Measurements from ENCODE around the gene GATAD2B. TPM values are rescaled to one million over a fixed set of nuclear protein-coding genes. Genes with fewer than 3 reads are reported as not detected.
A peak's percentile ranks its signal among the peaks of the same experiment; 100 is the strongest.
"Not testable (repeated sequence)": the region's sequence is repeated elsewhere in the genome, so short reads cannot be mapped to it uniquely, and the experiment has no call there.

The GATAD2B gene
- polyA plus RNA-seq, 4 donors = 2.9 to 11.3 (median 4.0) TPM

DNA sequence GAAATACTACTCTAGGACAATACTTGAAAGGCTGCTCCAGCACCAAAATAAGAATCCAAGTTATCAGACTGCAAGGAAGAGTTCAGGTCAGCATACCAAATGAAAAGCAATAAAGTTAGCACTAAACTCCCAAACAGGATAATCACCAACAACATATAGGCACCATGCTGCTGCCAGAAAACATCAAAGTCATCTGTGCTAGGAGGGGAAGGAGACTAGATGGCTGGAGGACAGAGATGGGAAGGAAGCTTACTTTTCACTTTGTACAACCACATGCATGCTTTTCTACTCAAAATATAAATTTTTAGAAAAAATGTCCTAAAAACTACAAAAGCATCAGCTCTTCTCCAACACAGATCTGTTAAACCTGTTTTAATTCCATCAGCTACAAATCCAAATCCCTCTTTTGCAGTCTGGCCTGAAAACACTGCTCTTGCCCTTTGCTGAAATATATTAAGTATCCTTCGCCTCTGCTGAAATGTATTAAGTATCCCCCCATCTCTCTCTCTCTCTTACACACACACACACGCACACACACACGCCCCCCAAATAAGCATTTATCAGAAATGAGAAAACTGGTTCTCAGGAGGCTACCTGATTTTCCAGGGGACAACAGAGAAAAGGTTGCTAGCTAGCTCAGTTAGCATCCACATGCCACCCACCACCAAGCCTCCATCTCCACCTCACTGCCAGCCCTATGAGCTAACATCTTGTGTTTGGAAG, 1.5 kb downstream of the GATAD2B start:
- Histone ChIP-seq H3K27me3 (ENCODE audit: control insufficient read depth in 3 of 3, insufficient read depth in 3 of 3, low read length in 3 of 3) (no peaks in the 10 kb centered on the region), H3K4me1 (ENCODE audit: control insufficient read depth in 3 of 3, insufficient read depth in 2 of 3, low read depth in 1 of 3, low read length in 2 of 3) (peaks cover 3 to 24% (median 6%) of the 10 kb centered on the region in 3 donors), H3K4me3 (ENCODE audit: low read depth in 1 of 3, low read length in 3 of 3) (peak overlapping the region in 2 of 3 donors; percentile 85 to 98), H3K36me3 (ENCODE audit: control insufficient read depth in 3 of 3, insufficient read depth in 2 of 3, low read depth in 1 of 3, low read length in 3 of 3) (peaks cover 0 to 6% (median 3%) of the 10 kb centered on the region in 3 donors), H3K27ac (ENCODE audit: low read depth in 1 of 3, low read length in 2 of 3) (peak overlapping the region in 1 of 3 donors; percentile 53), H3K9me3 (ENCODE audit: control insufficient read depth in 2 of 2, insufficient read depth in 1 of 2, low read depth in 1 of 2, low read length in 1 of 2) (no peaks in the 10 kb centered on the region)
- no peak for DNase-seq
- FAIRE-seq = no peak
- 20 to 40% (median 28%) methylated on average over 3 of the region's 3 CpGs for WGBS, 3 donors

DNA sequence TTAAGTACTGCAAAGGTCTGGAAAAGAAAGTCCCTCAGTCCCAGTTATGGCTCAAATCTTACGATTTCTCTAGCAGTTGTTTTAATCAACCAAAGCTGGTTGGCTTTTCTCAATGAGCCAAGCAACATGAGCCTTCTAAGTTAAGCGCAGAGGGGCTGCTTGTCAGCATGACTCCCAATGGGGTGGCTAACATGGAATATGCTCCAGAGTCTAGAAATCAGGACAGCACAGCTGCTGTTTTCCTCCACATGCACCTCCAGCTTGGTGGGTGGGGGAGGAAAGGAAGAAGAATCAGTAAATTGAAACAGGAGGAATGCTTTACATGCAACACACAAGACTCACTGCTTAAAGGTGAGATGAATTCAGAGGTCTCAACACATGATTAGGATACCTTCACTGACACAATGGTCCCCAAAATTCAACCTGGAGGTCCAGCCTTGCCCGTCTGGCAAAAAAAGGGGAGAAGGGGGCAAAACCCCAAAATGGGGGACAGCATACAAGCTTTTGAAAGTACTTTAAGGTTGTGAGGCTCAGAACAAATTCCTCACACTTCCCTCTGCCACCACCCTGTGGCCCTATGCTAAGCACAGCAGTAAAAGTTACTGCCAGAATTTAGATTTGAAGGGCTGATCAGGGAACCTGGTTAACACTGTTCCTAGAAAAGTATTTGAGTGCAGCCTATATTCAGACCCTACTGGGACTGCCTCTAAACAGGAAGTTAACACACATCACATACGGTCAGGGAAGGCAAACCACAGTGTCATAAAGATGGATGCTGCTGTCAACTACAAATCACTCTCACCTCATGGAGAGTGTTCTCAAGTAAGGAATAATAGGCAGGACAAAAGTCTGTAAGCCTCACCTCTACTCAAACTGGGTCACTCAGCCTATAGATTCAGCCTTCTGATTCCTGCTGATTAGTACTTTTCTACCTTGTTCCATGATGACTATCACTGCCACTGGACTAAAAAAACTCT, 2.6 kb downstream of the GATAD2B start:
- 50 to 55% (median 54%) methylated on average over 4 of the region's 4 CpGs for WGBS, 3 donors
- Histone ChIP-seq H3K4me3 (ENCODE audit: low read depth in 1 of 3, low read length in 3 of 3) (no peak overlapping the region), H3K9me3 (ENCODE audit: control insufficient read depth in 2 of 2, insufficient read depth in 1 of 2, low read depth in 1 of 2, low read length in 1 of 2) (no peaks in the 10 kb centered on the region), H3K27ac (ENCODE audit: low read depth in 1 of 3, low read length in 2 of 3) (peak overlapping the region in 2 of 3 donors; percentile 26 to 28), H3K4me1 (ENCODE audit: control insufficient read depth in 3 of 3, insufficient read depth in 2 of 3, low read depth in 1 of 3, low read length in 2 of 3) (peaks cover 3 to 24% (median 6%) of the 10 kb centered on the region in 3 donors), H3K27me3 (ENCODE audit: control insufficient read depth in 3 of 3, insufficient read depth in 3 of 3, low read length in 3 of 3) (no peaks in the 10 kb centered on the region), H3K36me3 (ENCODE audit: control insufficient read depth in 3 of 3, insufficient read depth in 2 of 3, low read depth in 1 of 3, low read length in 3 of 3) (peaks cover 0 to 7% (median 3%) of the 10 kb centered on the region in 3 donors)
- FAIRE-seq = no peak
- peak in 1 of 2 donors; percentile 21 for DNase-seq

DNA sequence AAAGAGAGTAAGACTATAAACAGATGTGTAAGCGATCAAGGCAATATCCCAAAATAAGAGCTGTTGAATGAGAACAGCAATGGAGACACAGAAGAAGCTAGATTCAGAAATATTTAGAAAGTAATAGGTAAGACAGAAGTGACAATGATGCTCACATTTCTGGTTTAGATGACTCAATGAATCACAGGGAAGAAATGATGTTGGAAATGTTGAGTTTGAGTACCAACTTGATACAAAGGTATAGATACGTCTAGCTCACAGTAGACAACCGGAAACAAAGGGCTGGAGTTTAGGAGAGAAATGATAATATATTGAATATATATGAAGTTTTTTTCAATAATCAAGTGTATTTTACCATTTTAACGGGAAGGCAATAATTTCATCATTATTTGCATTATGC, 6.5 kb downstream of the GATAD2B start:
- peaks cover 3 to 12% (median 6%) of the 10 kb centered on the region in 3 donors for H3K4me1 ChIP-seq (ENCODE audit: control insufficient read depth in 3 of 3, insufficient read depth in 2 of 3, low read depth in 1 of 3, low read length in 2 of 3)
- WGBS, 3 donors = 85 to 89% (median 87%) methylated on average over 4 of the region's 4 CpGs
- H3K36me3 ChIP-seq (ENCODE audit: control insufficient read depth in 3 of 3, insufficient read depth in 2 of 3, low read depth in 1 of 3, low read length in 3 of 3) = peaks cover 0 to 18% (median 3%) of the 10 kb centered on the region in 3 donors
- FAIRE-seq = no peak
- no peaks in the 10 kb centered on the region for H3K27me3 ChIP-seq (ENCODE audit: control insufficient read depth in 3 of 3, insufficient read depth in 3 of 3, low read length in 3 of 3)
- no peaks in the 10 kb centered on the region for H3K9me3 ChIP-seq (ENCODE audit: control insufficient read depth in 2 of 2, insufficient read depth in 1 of 2, low read depth in 1 of 2, low read length in 1 of 2)
- no peak overlapping the region for H3K4me3 ChIP-seq (ENCODE audit: low read depth in 1 of 3, low read length in 3 of 3)
- DNase-seq = no peak
- no peak overlapping the region for H3K27ac ChIP-seq (ENCODE audit: low read depth in 1 of 3, low read length in 2 of 3)

- Histone ChIP-seq H3K27ac (ENCODE audit: low read depth in 1 of 3, low read length in 2 of 3) (no peak overlapping the region), H3K4me1 (ENCODE audit: control insufficient read depth in 3 of 3, insufficient read depth in 2 of 3, low read depth in 1 of 3, low read length in 2 of 3) (no peaks in the 10 kb centered on the region), H3K36me3 (ENCODE audit: control insufficient read depth in 3 of 3, insufficient read depth in 2 of 3, low read depth in 1 of 3, low read length in 3 of 3) (peaks cover 0 to 25% (median 0%) of the 10 kb centered on the region in 3 donors), H3K9me3 (ENCODE audit: control insufficient read depth in 2 of 2, insufficient read depth in 1 of 2, low read depth in 1 of 2, low read length in 1 of 2) (no peaks in the 10 kb centered on the region), H3K27me3 (ENCODE audit: control insufficient read depth in 3 of 3, insufficient read depth in 3 of 3, low read length in 3 of 3) (no peaks in the 10 kb centered on the region), H3K4me3 (ENCODE audit: low read depth in 1 of 3, low read length in 3 of 3) (no peak overlapping the region)
- DNase-seq (no peak), FAIRE-seq (no peak)
- 54 to 74% (median 63%) methylated on average over 2 of the region's 2 CpGs for WGBS, 3 donors
Observed at GRCh38 chr1:153912349-153912748, 10.4 kb downstream of the GATAD2B start.

- not testable (repeated sequence) for H3K9me3 ChIP-seq (ENCODE audit: control insufficient read depth in 2 of 2, insufficient read depth in 1 of 2, low read depth in 1 of 2, low read length in 1 of 2)
Observed at GRCh38 chr1:153910560-153910959, 12.2 kb downstream of the GATAD2B start.

DNA sequence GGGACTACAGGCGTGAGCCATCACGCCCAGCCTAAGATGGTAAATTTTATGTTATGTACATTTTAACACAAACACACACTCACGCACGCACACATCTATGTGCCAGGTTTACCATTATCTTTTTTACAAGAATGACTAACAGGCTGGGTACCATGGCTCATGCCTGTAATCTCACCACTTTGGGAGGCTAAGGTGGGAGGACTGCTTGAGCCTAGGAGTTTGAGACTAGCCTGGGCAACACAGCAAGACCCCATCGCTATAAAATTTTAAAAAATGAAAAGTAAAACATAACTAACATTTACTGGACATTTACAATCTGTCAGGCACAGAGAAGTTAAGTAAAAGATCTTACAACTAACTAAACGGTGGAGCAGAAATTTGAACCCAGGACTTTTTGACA, 14.7 kb downstream of the GATAD2B start:
- Histone ChIP-seq H3K4me1 (ENCODE audit: control insufficient read depth in 3 of 3, insufficient read depth in 2 of 3, low read depth in 1 of 3, low read length in 2 of 3) (no peaks in the 10 kb centered on the region), H3K9me3 (ENCODE audit: control insufficient read depth in 2 of 2, insufficient read depth in 1 of 2, low read depth in 1 of 2, low read length in 1 of 2) (peaks cover 0 to 3% of the 10 kb centered on the region in 2 donors), H3K4me3 (ENCODE audit: low read depth in 1 of 3, low read length in 3 of 3) (no peak overlapping the region), H3K27me3 (ENCODE audit: control insufficient read depth in 3 of 3, insufficient read depth in 3 of 3, low read length in 3 of 3) (no peaks in the 10 kb centered on the region), H3K36me3 (ENCODE audit: control insufficient read depth in 3 of 3, insufficient read depth in 2 of 3, low read depth in 1 of 3, low read length in 3 of 3) (peaks cover 0 to 26% (median 3%) of the 10 kb centered on the region in 3 donors), H3K27ac (ENCODE audit: low read depth in 1 of 3, low read length in 2 of 3) (no peak overlapping the region)
- 93 to 94% (median 93%) methylated on average over 6 of the region's 6 CpGs for WGBS, 3 donors
- no peak for DNase-seq
- FAIRE-seq = no peak

More at GRCh38 chr1:153910560-153910959, 12.2 kb downstream of the GATAD2B start:
- FAIRE-seq; H3K4me3 ChIP-seq (ENCODE audit: low read depth in 1 of 3, low read length in 3 of 3); H3K27ac ChIP-seq (ENCODE audit: low read depth in 1 of 3, low read length in 2 of 3); H3K27me3 ChIP-seq (ENCODE audit: control insufficient read depth in 3 of 3, insufficient read depth in 3 of 3, low read length in 3 of 3); H3K4me1 ChIP-seq (ENCODE audit: control insufficient read depth in 3 of 3, insufficient read depth in 2 of 3, low read depth in 1 of 3, low read length in 2 of 3); DNase-seq: not testable (repeated sequence)
- WGBS, 3 donors = 78 to 86% (median 85%) methylated on average over 6 of the region's 6 CpGs
- H3K36me3 ChIP-seq (ENCODE audit: control insufficient read depth in 3 of 3, insufficient read depth in 2 of 3, low read depth in 1 of 3, low read length in 3 of 3) = peaks cover 0 to 24% (median 0%) of the 10 kb centered on the region in 3 donors

DNA sequence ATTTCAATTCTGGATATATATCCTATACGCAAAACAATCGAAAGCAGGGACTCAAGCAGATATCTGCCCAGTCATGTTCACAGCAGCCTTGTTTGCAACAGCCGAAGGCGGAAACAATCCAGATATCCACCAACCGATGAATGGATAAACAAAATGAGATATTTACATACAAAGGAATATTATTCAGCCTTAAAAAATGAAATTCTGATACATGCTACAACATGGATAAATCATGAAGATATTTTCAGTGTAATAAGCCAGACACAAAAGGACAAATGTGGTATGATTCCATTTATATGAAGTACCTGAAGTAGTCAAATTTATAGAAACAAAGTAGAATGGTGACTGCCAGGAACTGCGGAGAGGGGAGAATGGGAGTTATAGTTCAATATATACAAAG, 15.6 kb downstream of the GATAD2B start:
- DNase-seq (no peak), FAIRE-seq (no peak)
- Histone ChIP-seq H3K27me3 (ENCODE audit: control insufficient read depth in 3 of 3, insufficient read depth in 3 of 3, low read length in 3 of 3) (no peaks in the 10 kb centered on the region), H3K4me1 (ENCODE audit: control insufficient read depth in 3 of 3, insufficient read depth in 2 of 3, low read depth in 1 of 3, low read length in 2 of 3) (no peaks in the 10 kb centered on the region), H3K4me3 (ENCODE audit: low read depth in 1 of 3, low read length in 3 of 3) (no peak overlapping the region), H3K9me3 (ENCODE audit: control insufficient read depth in 2 of 2, insufficient read depth in 1 of 2, low read depth in 1 of 2, low read length in 1 of 2) (peaks cover 0 to 3% of the 10 kb centered on the region in 2 donors), H3K36me3 (ENCODE audit: control insufficient read depth in 3 of 3, insufficient read depth in 2 of 3, low read depth in 1 of 3, low read length in 3 of 3) (peaks cover 0 to 27% (median 3%) of the 10 kb centered on the region in 3 donors), H3K27ac (ENCODE audit: low read depth in 1 of 3, low read length in 2 of 3) (no peak overlapping the region)
- WGBS, 3 donors = 89 to 97% (median 92%) methylated on average over 6 of the region's 6 CpGs

DNA sequence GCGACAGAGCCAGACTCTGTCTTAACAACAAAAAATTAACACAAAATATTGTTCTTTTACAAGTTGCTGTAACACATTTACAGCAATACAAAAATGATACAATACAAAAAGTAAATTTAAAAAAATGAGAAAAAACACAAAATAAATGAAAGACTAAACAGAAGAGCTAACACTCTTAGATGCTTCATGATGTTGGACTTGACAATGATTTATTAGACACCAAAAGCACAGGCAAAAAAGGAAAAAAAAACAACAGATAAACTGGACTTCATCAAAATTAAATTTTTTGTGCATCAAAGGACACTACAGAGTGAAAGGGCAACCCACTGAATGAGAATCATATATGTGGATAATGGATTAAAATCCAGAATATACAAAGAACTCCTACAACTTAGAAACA, 16.4 kb downstream of the GATAD2B start:
- Histone ChIP-seq H3K4me3 (ENCODE audit: low read depth in 1 of 3, low read length in 3 of 3) (no peak overlapping the region), H3K27ac (ENCODE audit: low read depth in 1 of 3, low read length in 2 of 3) (no peak overlapping the region), H3K36me3 (ENCODE audit: control insufficient read depth in 3 of 3, insufficient read depth in 2 of 3, low read depth in 1 of 3, low read length in 3 of 3) (peaks cover 0 to 27% (median 3%) of the 10 kb centered on the region in 3 donors), H3K4me1 (ENCODE audit: control insufficient read depth in 3 of 3, insufficient read depth in 2 of 3, low read depth in 1 of 3, low read length in 2 of 3) (no peaks in the 10 kb centered on the region), H3K27me3 (ENCODE audit: control insufficient read depth in 3 of 3, insufficient read depth in 3 of 3, low read length in 3 of 3) (no peaks in the 10 kb centered on the region), H3K9me3 (ENCODE audit: control insufficient read depth in 2 of 2, insufficient read depth in 1 of 2, low read depth in 1 of 2, low read length in 1 of 2) (peaks cover 0 to 3% of the 10 kb centered on the region in 2 donors)
- WGBS, 3 donors = 96 to 100% (median 96%) methylated on average over 1 of the region's 1 CpG
- no peak for FAIRE-seq
- no peak for DNase-seq

Data from small intestine (tissue), 7 donors.